ENCODE results near the gene NRL.

Gene NRL

GRCh38 chr14:24114532-24115421 lies at the start of gene NRL, which contains the start of gene DCAF11:
Gene NRL (minus strand): TSS chr14:24114949. CDS start chr14:24082848, 32,101 bp downstream.
Gene DCAF11 (plus strand): TSS chr14:24114777. CDS start chr14:24115595, 818 bp downstream.
- H3K9me3 ChIP-seq (ENCODE audit: low read length) = no peaks in the 10 kb centered on the region
- peak within 1 kb of the TSS; percentile 84 for H3K4me3 ChIP-seq (ENCODE audit: low read length)
- H3K36me3 ChIP-seq (ENCODE audit: insufficient read depth, low read length) = peaks cover 24% of the 10 kb centered on the region
- H3K27me3 ChIP-seq (ENCODE audit: insufficient read depth, low read length) = no peaks in the 10 kb centered on the region
- peaks cover 9% of the 10 kb centered on the region for H3K4me1 ChIP-seq (ENCODE audit: insufficient read depth, low read length)
- peak within 1 kb of the TSS; percentile 81 for H2AFZ ChIP-seq (ENCODE audit: low read depth, low read length)

GRCh38 chr14:24162093-24162492 lies 47.3 kb upstream of the NRL start:
- Histone ChIP-seq H3K36me3 (ENCODE audit: insufficient read depth, low read length) (peaks cover 60% of the 10 kb centered on the region), H3K4me1 (ENCODE audit: insufficient read depth, low read length) (peaks cover 19% of the 10 kb centered on the region), H2AFZ (ENCODE audit: low read depth, low read length) (no peak overlapping the region), H3K4me3 (ENCODE audit: low read length) (peak overlapping the region; percentile 55), H3K27me3 (ENCODE audit: insufficient read depth, low read length) (no peaks in the 10 kb centered on the region), H3K9me3 (ENCODE audit: low read length) (no peaks in the 10 kb centered on the region)

GRCh38 chr14:24160850-24161804 lies 46.4 kb upstream of the NRL start, which contains the start of gene IRF9:
Gene IRF9 (plus strand): TSS chr14:24161265. CDS start chr14:24162145, 880 bp downstream.
- peaks cover 19% of the 10 kb centered on the region for H3K4me1 ChIP-seq (ENCODE audit: insufficient read depth, low read length)
- peak within 1 kb of the TSS; percentile 55 for H3K4me3 ChIP-seq (ENCODE audit: low read length)
- H3K9me3 ChIP-seq (ENCODE audit: low read length) = no peaks in the 10 kb centered on the region
- no peaks in the 10 kb centered on the region for H3K27me3 ChIP-seq (ENCODE audit: insufficient read depth, low read length)
- peaks cover 64% of the 10 kb centered on the region for H3K36me3 ChIP-seq (ENCODE audit: insufficient read depth, low read length)
- H2AFZ ChIP-seq (ENCODE audit: low read depth, low read length) = no peak within 1 kb of the TSS

- Histone ChIP-seq H3K9me3 (ENCODE audit: low read length) (no peaks in the 10 kb centered on the region), H3K36me3 (ENCODE audit: insufficient read depth, low read length) (peaks cover 64% of the 10 kb centered on the region), H3K27me3 (ENCODE audit: insufficient read depth, low read length) (no peaks in the 10 kb centered on the region), H2AFZ (ENCODE audit: low read depth, low read length) (no peak overlapping the region), H3K4me3 (ENCODE audit: low read length) (no peak overlapping the region), H3K4me1 (ENCODE audit: insufficient read depth, low read length) (peaks cover 19% of the 10 kb centered on the region)
Observed at GRCh38 chr14:24160499-24160849, 45.7 kb upstream of the NRL start.

GRCh38 chr14:24159777-24160498 lies 45.2 kb upstream of the NRL start:
- H3K4me3 ChIP-seq (ENCODE audit: low read length) = no peak overlapping the region
- H3K4me1 ChIP-seq (ENCODE audit: insufficient read depth, low read length) = peaks cover 19% of the 10 kb centered on the region
- H3K27me3 ChIP-seq (ENCODE audit: insufficient read depth, low read length) = no peaks in the 10 kb centered on the region
- H3K36me3 ChIP-seq (ENCODE audit: insufficient read depth, low read length) = peaks cover 64% of the 10 kb centered on the region
- no peak overlapping the region for H2AFZ ChIP-seq (ENCODE audit: low read depth, low read length)
- no peaks in the 10 kb centered on the region for H3K9me3 ChIP-seq (ENCODE audit: low read length)

- Histone ChIP-seq H3K36me3 (ENCODE audit: insufficient read depth, low read length) (peaks cover 57% of the 10 kb centered on the region), H3K9me3 (ENCODE audit: low read length) (no peaks in the 10 kb centered on the region), H3K4me1 (ENCODE audit: insufficient read depth, low read length) (peaks cover 19% of the 10 kb centered on the region), H2AFZ (ENCODE audit: low read depth, low read length) (no peak overlapping the region), H3K4me3 (ENCODE audit: low read length) (no peak overlapping the region), H3K27me3 (ENCODE audit: insufficient read depth, low read length) (no peaks in the 10 kb centered on the region)
Observed at GRCh38 chr14:24157331-24157730, 42.6 kb upstream of the NRL start.

GRCh38 chr14:24156840-24157239 lies 42.1 kb upstream of the NRL start:
- Histone ChIP-seq H2AFZ (ENCODE audit: low read depth, low read length) (no peak overlapping the region), H3K36me3 (ENCODE audit: insufficient read depth, low read length) (peaks cover 62% of the 10 kb centered on the region), H3K27me3 (ENCODE audit: insufficient read depth, low read length) (no peaks in the 10 kb centered on the region), H3K4me1 (ENCODE audit: insufficient read depth, low read length) (peaks cover 14% of the 10 kb centered on the region), H3K9me3 (ENCODE audit: low read length) (no peaks in the 10 kb centered on the region), H3K4me3 (ENCODE audit: low read length) (no peak overlapping the region)

GRCh38 chr14:24155100-24155499 lies 40.4 kb upstream of the NRL start:
- H3K36me3 ChIP-seq (ENCODE audit: insufficient read depth, low read length) = peaks cover 71% of the 10 kb centered on the region
- H3K4me3 ChIP-seq (ENCODE audit: low read length) = no peak overlapping the region

GRCh38 chr14:24151404-24152080 lies 36.8 kb upstream of the NRL start:
- Histone ChIP-seq H3K9me3 (ENCODE audit: low read length) (no peaks in the 10 kb centered on the region), H3K36me3 (ENCODE audit: insufficient read depth, low read length) (peaks cover 61% of the 10 kb centered on the region), H3K4me1 (ENCODE audit: insufficient read depth, low read length) (peaks cover 11% of the 10 kb centered on the region), H2AFZ (ENCODE audit: low read depth, low read length) (no peak overlapping the region), H3K4me3 (ENCODE audit: low read length) (no peak overlapping the region), H3K27me3 (ENCODE audit: insufficient read depth, low read length) (no peaks in the 10 kb centered on the region)

More at GRCh38 chr14:24155100-24155499, 40.4 kb upstream of the NRL start:
- Histone ChIP-seq H2AFZ (ENCODE audit: low read depth, low read length) (no peak overlapping the region), H3K9me3 (ENCODE audit: low read length) (no peaks in the 10 kb centered on the region), H3K4me1 (ENCODE audit: insufficient read depth, low read length) (no peaks in the 10 kb centered on the region), H3K27me3 (ENCODE audit: insufficient read depth, low read length) (no peaks in the 10 kb centered on the region)

- no peak overlapping the region for H2AFZ ChIP-seq (ENCODE audit: low read depth, low read length)
- peaks cover 57% of the 10 kb centered on the region for H3K36me3 ChIP-seq (ENCODE audit: insufficient read depth, low read length)
Observed at GRCh38 chr14:24150993-24151392, 36.2 kb upstream of the NRL start.

GRCh38 chr14:24150567-24150966 lies 35.8 kb upstream of the NRL start:
- Histone ChIP-seq H3K27me3 (ENCODE audit: insufficient read depth, low read length) (no peaks in the 10 kb centered on the region), H3K9me3 (ENCODE audit: low read length) (no peaks in the 10 kb centered on the region), H3K4me1 (ENCODE audit: insufficient read depth, low read length) (peaks cover 19% of the 10 kb centered on the region), H2AFZ (ENCODE audit: low read depth, low read length) (no peak overlapping the region), H3K36me3 (ENCODE audit: insufficient read depth, low read length) (peaks cover 53% of the 10 kb centered on the region), H3K4me3 (ENCODE audit: low read length) (no peak overlapping the region)

More at GRCh38 chr14:24150993-24151392, 36.2 kb upstream of the NRL start:
- no peak overlapping the region for H3K4me3 ChIP-seq (ENCODE audit: low read length)
- H3K27me3 ChIP-seq (ENCODE audit: insufficient read depth, low read length) = no peaks in the 10 kb centered on the region
- H3K9me3 ChIP-seq (ENCODE audit: low read length) = no peaks in the 10 kb centered on the region
- peaks cover 15% of the 10 kb centered on the region for H3K4me1 ChIP-seq (ENCODE audit: insufficient read depth, low read length)

GRCh38 chr14:24150061-24150460 lies 35.3 kb upstream of the NRL start:
- H3K4me3 ChIP-seq (ENCODE audit: low read length) = no peak overlapping the region
- peaks cover 48% of the 10 kb centered on the region for H3K36me3 ChIP-seq (ENCODE audit: insufficient read depth, low read length)
- no peaks in the 10 kb centered on the region for H3K9me3 ChIP-seq (ENCODE audit: low read length)
- H3K27me3 ChIP-seq (ENCODE audit: insufficient read depth, low read length) = no peaks in the 10 kb centered on the region
- H2AFZ ChIP-seq (ENCODE audit: low read depth, low read length) = no peak overlapping the region
- peaks cover 22% of the 10 kb centered on the region for H3K4me1 ChIP-seq (ENCODE audit: insufficient read depth, low read length)
